Right lung (tissue), 5 donors: Measurements from ENCODE around the gene GIT1. TPM values are rescaled to one million over a fixed set of nuclear protein-coding genes. Genes with fewer than 3 reads are reported as not detected.

Experiments
- DNase-seq, 2 donors: peaks; one replicate each; pipeline ENCODE4 v3.0.0-alpha.2; 2013
- polyA plus RNA-seq, 5 donors: library from polyadenylated mRNA; unstranded; fragments of 120-200 nt; gene quantifications; one replicate each; pipeline versions ENCODE4 v1.2.1 to v1.2.3, GENCODE V29; 2013; ENCODE audit warnings: inconsistent platforms in 1 of 5, low replicate concordance in 1 of 5; ENCODE audit not compliant: insufficient read length in 5 of 5, insufficient read depth in 1 of 5

The GIT1 gene
- polyA plus RNA-seq, 5 donors = 32.5 to 48.4 (median 42.6) TPM

DNA sequence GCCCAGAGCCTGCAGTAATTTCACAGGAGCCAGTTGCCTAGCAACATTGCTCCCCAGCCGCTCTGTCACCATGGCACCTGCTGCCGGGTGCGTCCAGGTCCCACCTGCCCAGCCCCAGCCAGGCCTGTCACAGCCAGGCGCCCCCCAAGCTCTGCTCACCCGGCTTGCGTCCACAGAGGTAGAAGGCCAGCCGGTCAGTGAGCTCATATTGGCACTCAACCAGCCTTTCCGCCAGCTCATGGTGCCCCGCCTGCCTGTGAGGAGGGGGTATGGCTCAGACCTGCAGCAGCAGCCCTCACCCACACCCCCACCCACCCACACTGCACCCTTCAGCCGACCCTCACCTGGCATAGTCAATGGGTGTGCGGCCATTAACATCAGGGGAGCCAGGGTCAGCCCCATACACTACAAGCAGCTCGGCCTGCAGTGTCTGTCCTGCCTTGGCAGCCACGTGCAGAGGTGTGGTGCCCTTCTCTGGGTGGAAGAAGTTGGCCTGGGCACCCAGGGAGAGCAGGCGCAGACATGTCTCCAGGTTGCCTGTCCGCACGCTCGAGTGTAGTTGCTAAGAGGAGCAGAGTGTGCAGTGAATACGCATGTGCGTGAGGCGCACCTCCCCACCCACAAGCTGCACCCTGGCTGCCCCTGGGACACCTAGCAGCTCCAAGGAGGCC lies 7.7 kb downstream of the GIT1 start:
- no peak for DNase-seq

DNA sequence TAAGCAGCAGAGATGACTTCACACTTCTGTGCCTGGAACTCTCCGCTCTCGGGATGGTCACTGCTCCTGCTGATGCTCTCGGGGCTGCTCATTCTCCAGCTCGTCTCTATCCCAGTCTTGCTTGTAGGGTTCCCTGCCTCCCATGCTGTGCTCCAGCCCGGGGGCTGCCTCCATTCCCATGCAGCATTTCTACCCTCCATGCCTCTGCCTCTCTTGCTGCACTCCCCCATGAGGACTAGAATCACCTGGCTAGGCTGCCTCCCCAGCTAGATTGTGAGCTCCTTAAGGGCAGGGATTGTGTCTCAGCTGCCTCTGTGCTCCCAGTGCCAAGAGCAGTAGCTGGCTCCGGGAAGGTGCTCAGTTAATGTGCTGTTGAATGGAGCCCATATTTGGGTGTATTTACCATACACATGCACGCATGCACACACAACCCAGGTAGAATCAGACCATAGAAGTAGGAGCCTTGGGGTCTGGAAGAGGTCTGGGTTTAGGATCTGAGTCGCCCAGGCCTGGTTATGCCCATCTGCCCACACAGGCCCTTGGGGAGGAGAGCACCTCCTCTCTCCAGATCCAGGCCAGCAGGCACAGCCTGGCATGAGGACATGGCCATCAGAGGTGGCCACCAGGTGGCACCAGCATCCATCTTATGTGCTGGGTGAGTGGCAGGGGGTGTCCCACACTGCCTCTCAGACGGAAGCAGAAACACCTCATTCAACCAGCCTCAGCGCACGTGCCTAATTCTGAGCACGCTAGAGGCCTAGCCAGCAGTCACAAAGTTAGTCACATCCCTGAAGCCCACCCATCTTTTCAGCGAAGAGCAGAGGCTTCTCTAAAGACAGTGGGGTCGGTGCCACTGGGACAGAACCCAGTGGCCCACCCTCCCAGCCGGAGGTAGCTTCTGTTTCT lies 9.3 kb downstream of the GIT1 start:
- DNase-seq = no peak

DNA sequence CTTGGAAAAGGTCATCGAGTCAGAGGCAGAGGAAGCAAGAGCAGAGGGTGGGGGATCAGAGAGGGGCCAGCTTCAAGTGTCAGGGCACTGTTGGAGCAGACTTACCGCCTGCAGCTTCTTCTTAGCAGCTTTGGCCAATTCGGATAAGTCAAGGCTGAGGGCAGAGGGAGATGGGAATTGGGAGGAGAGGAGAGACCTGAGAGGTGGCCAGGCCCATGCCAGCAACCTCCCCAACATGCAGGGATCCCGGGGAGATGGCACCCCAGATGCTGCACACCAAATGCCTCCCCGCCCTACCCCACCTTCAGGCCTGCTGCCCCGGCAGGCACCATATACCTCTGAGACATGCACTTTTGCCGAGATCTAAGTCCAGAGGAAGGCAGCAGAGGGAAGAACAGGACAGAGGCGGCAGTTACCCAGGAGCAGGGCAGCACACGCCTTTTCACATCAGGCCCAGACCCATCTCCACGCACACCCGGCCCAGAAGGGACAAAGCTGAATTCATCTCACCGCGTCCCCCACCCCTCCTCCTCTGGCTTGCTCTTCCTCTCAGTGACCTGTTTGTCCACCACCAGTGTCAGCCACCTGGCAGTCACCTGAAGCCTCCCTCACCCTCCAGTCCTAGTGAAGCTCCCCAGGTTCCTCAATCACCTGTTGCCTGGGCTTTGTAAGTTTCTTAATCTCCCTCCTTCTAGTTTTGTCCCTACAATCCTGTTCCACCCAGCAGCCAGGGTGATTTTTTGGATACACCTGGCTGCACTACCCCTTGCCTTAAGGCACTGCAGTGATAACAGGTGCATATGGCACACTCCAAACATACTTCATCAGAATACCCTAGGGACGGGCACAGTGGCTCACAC lies 10.6 kb downstream of the GIT1 start:
- no peak for DNase-seq

DNA sequence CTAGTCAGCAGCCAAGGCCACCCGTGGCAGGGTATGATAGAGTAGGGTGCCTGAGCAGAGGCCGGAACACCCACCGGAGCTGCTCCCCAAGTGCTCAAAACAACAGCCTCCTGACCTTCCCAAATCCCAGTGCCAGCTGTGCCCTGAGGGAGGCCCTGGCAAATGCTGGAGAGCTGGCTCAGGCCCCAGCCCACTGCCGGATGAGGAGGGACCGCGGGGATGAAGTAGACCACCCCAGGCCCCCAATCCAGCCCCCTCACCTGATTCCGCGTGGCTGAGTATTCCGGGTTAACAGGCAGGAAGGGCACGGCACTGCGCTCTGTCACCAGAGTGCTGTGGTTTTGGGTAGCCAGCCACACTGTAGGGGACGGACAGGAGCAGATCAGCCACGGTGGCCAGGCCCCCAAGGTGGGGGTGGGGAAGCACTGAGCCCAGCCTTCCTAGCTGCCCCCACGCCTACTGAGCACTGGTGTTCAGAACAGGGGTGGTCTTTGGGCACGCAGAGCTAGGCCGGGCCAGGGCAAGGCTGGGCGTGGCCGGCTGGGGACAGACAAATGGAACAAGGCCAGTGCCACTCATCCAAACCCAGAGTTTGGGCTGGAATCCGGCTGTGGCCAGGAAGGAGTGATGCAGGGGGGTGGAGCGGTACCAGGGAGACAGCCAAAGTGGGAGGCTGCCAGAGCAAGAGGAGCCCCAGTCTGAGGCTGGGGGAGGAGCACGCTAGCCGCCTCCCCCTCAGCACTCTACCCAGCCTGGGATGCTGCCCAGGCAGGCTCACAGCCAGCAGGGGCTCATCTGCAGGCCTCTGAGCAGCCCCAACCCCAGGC lies 11.8 kb downstream of the GIT1 start:
- no peak for DNase-seq

DNA sequence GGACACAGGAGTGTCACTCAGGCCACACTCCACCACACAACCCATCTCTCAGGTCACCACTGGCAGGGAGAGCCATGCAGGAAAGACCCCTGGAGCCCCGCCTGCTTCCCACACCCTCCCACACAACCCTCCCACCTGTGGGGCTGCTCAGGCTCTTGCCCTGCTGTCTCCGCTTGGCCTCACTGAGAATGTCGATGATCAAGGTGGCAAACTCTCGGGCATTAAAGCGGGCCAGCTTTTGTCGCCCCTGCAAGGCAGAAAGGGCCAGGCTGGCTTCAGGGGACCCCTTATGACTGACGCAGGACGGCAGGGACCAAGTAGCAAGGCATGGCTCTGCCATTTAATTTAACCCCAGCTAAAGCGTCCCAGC lies 12.5 kb downstream of the GIT1 start:
- DNase-seq = no peak

DNA sequence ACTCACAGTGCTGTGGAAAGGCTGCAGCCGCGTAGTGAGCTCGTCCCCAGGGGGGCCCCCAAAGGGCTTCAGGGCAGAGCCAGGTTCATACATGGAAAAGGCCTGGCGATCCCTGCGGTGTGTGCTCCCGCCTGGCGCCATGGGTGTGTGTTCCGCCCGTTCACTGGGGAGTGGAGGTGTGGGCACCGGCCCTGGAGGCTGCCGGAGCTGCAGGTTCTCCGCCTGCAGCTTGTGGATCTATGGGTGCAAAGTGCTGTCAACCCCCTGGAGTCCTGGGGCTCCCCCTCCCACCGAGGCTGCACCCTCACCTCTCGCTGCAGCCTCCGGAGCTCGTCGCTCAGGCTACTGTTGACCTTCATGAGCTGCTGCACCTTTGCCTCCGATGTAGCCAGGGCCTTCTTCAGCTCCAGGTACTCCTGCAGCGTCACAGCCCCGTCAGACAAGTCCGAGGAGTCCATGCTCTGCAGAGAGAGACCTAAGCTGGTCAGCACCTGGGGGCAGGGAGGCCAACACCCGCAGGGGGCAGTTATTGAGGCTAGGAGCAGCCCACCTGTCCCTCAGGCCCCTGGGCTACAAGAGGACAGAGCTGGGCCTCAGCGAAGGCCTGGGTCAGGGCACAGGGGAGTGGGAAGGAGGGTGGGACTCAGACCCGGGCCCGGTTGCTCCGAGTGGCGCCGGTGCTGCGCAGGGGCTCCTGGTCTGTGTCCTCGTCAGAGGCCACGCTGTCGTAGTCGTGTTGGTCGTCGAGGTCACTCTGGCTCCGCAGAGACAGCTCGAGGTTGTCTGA lies 13.0 kb downstream of the GIT1 start:
- no peak for DNase-seq

DNA sequence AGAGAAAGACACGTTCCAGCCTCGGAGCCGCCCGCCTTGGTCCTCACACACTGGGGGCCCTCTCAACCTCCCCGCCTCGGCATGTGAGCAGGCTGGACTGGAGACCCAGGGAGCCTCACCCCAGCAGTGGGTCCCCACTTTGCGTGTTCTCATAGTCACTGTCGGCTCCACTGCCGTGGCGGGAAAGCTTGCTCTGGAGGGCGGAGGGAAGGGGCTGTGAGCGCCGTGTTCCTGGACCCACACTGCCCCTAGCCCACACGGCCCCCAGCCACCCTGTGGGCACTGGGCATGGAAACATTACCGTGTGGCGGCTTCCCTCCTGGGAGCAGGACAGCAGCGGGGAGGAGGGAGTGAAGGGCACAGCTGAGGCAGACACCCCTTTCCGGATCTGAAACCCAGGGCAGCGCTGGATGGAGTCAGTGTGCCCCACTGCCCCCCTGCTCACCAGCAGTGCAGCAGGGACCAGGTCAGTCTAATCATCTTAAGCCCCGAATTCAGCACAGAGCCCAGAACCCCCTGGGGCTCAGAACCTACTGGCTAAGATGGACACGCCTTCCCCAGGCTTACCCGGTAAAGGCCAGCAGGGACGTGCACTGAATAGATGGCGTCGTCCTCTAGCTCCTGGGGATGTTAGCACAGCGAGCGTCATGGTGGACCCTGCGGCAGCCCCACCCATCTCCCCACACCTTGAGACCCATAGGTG lies 13.8 kb downstream of the GIT1 start:
- no peak for DNase-seq

DNA sequence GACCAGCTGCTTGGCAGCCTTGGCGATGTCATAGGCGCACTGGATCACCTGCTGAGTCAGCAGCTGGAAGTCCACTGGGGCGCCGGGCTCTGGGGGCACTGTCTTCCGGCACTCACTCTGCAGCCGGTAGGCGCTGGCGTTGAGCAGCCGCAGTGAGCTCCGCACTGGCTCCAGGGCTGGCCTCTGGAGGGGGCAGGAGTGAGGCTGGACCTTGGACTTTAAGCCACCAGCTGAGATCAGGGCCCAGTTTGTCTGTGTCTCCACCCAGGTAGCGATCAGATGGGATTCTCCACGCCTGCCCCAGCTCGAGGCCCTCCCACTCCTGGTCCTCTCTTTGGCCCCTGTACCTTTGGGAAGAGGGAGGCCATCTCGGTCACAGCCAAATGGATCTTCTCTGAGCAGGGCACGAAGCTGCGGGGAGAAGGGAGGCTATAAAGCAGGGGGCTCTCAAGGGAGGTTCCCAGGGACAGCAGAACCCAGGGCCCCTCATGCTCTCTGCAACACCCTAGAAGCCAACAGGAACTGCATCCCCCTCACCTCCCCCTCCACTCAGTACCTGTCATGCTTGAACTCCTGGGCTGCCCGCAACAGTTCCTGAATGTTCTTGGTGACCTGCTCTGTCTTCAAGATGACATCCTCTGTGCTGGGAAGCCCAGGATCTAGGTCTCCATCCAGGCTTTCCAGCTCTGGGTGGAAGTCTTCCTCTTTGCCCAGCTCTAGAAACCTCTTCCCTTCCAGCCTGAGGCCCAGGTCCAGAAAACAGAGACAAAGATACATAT lies 14.5 kb downstream of the GIT1 start:
- no peak for DNase-seq

DNA sequence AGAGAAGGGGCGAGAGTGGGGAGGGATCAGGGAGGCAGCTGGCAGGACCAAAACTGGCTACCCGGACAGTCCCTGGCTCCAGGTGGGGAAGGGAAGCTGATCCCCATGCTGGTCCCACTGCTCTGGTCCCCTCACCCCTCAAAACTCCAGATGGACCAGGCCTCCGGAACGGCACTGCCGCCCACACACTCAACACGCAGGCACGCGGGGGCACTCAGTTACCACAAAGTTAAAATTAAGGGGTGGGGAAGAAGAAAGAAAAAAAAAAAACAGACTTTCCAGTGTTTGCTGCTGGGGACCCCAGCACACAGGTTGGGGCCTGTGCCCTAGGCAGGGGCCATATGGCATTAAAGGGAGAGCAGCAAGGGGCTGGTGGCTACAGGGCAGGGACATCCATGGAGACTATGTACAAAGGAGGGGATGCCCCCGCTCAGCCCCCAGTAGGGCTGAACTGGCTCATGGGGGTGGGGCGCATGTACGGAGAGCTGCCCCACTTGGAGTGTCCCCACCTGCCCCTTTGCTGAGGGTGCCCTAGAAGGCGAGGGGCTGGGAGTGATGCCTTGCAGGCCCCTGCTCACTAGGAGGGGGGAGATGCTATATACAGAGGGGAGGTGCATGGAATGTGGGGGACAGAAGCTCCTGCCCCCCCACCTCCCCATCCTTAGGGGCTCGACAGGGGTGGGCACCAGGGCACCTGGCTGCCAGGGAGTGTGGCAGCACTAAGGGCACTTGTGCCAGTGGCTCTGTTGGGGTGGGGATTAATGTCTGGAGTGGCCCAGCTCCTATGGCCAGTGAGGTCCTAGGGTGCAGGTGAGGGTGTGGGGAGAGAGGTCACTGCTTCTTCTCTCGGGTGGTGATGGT lies 15.3 kb downstream of the GIT1 start:
- no peak for DNase-seq

DNA sequence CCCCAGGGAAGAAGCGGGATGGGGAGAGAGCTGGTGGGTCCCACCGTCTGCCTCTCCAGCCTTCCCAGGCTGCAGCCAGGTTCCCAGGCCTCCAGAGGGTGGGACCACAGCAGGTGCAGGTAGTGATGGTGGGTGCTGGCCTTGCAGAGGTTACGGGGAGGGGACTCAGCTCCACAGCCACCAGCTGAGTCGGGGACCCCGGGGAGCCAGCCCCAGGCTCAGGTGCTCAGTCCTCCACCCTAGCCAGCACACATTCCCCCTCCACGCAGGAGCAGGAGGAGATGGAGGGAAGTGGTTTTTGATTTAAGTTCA lies 15.9 kb downstream of the GIT1 start:
- no peak for DNase-seq

DNA sequence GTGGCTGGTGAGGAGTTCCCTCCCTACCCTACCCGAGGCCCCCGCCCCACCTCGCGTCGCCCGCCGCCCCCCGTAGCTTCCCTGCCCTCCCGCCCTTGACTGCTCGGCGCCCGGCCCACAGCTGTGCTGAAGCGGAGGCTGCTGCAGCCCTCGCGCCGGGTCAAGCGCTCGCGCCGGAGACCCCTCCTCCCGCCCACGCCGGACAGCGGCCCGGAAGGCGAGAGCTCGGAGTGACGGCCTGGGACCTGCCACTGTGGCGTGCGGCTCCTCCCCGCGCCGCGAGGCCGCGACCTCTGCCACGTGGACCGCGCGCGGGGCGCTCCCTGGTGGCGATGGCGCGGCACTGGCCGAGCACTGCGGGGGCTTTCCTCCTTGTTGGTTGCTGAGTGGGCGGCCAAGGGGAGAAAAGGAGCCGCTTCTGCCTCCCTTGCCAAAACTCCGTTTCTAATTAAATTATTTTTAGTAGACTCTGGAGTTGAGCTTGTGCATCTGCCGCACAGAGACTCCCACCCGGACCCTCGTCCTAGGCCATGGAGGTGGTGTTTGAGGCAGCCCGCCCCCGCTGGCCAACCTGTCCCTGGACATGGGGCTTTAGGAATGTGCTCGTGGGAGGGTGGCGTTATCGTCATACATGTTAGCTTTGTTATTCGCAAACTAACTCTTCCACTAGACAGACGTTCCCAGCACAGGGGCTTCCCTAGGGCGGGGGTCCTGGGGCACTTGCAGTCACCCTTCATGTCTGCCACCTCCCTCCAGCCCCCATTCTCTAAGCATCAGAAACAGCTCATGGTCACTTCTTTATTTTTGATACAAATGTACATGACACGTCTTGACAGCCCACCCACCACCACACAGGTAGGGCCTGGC lies 16.5 kb downstream of the GIT1 start:
- no peak for DNase-seq

DNA sequence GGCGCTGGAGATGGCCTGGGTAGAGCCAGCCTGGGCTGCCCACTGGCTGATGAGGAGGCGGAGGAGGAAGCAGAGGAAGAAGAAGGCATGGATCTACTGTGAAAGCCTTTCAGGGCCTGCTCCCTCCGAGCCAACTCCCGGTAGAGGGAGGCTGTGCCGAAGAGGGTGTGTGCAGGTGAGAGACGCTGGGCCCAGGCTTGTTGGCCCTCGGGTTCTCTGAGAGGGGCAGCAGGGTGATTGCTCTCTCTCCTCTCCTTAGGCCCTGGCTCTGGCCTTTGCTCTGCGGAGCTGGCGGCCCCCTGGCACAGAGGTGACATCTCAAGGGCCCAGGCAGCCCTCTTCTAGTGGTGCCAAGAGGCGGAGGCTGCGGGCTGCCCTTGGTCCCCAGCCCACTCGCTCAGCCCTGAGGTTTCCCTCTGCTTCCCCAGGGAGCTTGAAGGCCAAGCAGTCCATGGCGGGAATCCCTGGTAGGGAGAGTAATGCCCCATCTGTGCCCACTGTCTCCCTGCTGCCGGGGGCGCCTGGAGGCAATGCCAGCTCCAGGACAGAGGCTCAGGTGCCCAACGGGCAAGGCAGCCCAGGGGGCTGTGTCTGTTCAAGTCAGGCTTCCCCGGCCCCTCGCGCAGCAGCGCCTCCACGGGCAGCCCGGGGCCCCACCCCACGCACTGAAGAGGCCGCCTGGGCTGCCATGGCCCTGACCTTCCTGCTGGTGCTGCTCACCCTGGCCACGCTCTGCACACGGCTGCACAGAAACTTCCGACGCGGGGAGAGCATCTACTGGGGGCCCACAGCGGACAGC lies 17.4 kb downstream of the GIT1 start:
- DNase-seq = no peak

DNA sequence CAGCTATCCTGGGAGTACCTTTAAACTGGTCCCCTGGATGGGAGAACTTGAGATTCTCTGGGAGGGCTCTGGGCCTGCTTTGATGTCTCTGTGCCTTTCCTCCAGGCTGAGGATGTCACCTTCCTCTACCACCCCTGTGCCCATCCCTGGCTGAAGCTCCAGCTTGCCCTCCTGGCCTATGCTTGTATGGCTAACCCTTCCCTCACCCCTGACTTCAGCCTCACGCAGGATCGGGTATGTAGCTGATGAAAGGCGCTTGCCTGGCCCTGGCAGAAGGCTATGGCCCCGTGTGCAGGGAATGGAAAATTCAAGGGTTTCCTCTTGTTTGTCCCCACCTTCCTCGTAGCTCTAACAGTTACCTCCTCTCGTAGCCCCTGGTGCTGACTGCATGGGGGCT lies 18.0 kb downstream of the GIT1 start:
- DNase-seq = no peak

DNA sequence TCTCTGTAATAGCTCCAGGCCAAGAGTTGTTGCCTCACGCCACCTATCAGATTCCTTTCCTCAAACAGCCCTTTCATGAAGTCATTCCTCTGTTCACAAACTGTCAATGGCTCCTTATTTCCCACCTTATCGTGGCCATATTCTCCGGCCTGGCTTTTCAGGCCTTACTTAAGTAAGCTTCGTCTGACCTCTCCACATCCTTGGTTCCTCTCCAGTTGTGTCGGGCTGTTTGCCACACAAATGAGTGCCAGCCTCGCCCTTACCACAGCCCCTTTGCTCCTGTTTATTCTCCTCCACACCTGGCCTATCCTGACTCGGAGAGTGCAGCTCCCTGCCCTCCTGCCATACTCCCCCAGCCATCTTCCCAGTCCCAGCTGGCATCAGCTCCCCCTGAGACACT lies 18.9 kb downstream of the GIT1 start:
- no peak for DNase-seq

DNA sequence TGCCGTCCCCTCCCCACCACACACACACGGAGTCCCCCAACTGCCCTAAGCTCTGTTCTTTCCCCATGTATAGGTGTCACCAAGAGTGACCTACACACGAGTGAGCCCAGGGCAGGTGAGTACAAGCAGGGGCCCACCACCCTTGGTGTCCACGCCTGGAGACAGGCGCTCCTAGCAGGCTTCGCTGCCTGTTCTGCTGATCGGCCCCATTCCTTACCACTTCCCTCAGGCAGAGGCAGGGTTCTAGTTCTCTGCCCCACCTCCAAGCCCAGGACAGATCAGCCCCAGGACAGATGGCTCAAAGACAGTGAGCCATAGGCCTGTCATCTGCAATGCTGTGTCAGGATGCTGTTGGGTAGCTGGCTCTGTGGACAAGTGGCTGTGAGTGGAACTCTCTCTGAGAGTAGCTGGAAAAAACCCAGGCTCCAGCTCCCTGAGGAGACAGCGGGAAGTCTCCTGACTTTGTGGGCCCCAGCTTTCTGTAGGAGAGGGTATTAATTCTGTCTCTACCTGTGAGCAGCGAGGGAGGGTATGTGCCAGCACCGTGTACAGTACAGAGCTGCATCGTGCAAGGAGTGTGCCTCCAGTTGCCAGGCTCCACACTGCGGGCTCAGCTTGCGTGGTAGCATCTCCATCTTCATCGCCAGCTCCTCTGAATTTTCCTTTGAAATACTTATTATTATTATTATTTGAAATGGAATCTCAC lies 20.1 kb downstream of the GIT1 start:
- no peak for DNase-seq
